ENCODE data around the gene SAFB.

SAFB gene

DNA sequence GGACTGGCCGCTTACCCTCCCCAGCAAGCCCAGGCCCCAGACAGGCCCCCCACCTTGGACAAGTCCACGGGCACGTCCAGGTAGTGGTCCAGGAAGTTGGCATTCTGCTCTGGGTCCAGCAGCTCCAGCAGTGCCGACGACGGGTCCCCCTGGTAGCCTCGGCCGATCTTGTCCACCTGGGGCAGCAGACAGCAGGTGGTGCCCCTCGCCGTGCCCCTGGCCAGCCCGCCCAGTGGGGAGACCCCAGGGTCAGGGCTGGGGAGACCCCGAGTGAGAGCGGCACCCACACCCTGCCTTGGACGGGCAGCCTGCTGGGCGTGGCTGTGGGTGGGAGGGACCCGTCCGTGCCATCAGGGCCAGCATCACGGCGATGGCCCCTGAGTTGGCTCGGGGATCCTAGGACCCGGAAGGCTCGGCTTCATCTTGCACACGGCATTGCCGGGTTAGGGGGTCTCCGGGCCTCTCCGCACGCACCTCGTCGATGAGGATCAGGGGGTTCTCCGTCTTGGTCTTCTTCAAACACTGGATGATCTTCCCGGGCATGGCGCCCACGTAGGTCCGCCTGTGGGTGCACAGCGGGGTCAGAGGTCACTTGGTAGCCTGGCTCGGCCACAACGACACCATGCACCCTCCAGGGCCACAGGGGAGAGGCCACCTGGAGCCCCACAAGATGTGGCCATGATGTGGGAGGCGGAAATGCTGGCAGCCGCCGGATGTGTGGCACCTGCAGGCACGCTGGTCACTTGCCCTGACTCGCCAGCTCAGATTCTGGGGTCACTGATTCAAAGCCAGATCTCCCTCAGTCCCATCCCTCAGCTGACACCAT, 73.5 kb downstream of the SAFB start:
- Histone ChIP-seq H3K27ac (peak overlapping the region; percentile 29; the same call in 1 of the 2 replicates), H3K36me3 (peaks cover 88% of the 10 kb centered on the region), H3K27me3 (ENCODE audit: insufficient read depth, low read depth, severe bottlenecking) (no peaks in the 10 kb centered on the region), H3K4me3 (ENCODE audit: low read depth, low read length) (no peak overlapping the region), H3K9me3 (ENCODE audit: severe bottlenecking) (no peaks in the 10 kb centered on the region)
- no peak for DNase-seq
- TF ChIP-seq, protein P1, sequence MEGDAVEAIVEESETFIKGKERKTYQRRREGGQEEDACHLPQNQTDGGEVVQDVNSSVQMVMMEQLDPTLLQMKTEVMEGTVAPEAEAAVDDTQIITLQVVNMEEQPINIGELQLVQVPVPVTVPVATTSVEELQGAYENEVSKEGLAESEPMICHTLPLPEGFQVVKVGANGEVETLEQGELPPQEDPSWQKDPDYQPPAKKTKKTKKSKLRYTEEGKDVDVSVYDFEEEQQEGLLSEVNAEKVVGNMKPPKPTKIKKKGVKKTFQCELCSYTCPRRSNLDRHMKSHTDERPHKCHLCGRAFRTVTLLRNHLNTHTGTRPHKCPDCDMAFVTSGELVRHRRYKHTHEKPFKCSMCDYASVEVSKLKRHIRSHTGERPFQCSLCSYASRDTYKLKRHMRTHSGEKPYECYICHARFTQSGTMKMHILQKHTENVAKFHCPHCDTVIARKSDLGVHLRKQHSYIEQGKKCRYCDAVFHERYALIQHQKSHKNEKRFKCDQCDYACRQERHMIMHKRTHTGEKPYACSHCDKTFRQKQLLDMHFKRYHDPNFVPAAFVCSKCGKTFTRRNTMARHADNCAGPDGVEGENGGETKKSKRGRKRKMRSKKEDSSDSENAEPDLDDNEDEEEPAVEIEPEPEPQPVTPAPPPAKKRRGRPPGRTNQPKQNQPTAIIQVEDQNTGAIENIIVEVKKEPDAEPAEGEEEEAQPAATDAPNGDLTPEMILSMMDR (IDR thresholded peaks at IDR 0.05; ENCODE audit: low read depth, low read length), result no peak

DNA sequence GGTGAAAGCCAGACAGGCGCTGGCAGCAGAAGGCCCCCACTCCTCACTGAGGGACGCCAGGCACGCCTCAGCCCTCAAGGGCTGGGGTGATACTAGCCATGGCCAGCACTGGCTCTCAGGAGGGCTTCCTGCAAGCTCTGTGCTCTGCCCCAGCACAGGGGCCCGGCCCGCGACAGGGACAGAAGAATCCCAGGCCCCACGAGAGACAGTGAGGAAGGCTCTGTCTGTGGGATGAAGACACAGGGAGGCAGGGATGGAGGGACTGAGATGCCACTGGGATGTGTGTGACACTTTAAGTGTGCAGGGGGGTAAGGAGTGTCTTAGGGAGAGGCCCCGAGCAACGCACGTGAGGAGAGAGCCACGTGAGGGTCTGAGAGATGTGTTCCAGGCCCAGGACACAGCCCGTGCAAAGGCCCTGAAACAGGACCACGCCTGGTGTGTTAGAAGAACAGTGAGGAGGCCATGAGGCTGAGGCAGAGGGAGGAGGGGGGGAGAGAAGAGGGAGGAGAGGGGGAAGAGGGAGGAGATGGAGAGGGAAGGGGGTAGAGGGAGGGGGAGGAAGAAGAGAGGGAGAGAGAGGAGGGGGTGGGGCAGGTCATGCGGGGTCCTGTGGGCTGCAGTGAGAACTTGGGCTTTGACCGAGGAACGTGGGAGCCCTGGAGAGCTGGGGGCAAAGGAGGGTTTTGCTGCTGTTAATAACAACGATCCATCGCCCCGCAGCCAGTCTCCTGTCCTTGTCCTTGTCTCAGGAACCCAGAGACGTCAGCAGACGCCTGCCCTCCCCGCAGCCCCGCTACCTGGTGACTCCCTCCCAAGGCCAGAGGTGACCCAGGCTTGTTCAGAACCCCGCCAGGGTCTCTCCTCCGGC, 74.4 kb downstream of the SAFB start:
- Histone ChIP-seq H3K4me3 (ENCODE audit: low read depth, low read length) (no peak overlapping the region), H3K36me3 (peaks cover 80% of the 10 kb centered on the region), H3K9me3 (ENCODE audit: severe bottlenecking) (no peaks in the 10 kb centered on the region), H3K27me3 (ENCODE audit: insufficient read depth, low read depth, severe bottlenecking) (no peaks in the 10 kb centered on the region), H3K27ac (peak overlapping the region; percentile 22; the same call in 1 of the 2 replicates)
- TF ChIP-seq, protein P1 (IDR thresholded peaks at IDR 0.05; ENCODE audit: low read depth, low read length), result no peak
- no peak for DNase-seq

DNA sequence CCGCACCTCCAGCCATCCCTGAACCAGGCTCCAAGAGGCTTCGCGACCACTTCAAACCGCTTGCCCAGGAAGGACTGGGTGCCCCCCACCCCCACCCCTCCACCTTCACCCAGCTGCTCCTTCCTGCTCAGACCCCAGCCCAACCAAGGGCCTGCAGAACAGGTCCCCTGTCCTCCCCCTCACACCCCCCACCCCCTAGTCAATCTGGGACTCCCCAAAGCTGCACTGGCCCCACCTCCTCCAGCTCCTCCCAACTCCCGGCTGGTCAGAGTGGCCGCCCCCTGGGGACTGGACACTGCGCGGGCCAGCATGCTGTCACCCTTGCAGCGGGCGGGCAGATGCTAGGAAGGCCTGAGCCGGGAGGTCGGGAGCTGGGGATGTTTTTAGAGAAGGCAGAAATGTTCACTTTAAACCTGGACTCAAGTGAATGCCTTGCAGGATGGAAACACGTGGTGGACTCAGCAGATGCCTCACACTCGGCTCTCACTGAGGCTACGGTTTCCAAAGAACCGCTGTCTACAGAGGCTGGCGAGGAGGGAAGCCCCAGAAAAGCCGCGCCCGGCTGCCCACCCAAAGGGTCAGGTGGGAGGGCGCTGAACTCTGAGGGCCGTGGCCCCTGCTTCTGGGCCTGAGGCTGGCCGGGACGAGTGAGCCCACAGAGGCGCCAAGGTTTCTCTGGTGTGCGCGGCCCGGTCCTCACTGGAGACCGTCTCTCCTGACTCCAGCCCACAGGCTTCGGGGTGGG, 75.2 kb downstream of the SAFB start:
- H3K4me3 ChIP-seq (ENCODE audit: low read depth, low read length), result no peak overlapping the region
- no peak overlapping the region for H3K27ac ChIP-seq
- H3K36me3 ChIP-seq, result peaks cover 72% of the 10 kb centered on the region

DNA sequence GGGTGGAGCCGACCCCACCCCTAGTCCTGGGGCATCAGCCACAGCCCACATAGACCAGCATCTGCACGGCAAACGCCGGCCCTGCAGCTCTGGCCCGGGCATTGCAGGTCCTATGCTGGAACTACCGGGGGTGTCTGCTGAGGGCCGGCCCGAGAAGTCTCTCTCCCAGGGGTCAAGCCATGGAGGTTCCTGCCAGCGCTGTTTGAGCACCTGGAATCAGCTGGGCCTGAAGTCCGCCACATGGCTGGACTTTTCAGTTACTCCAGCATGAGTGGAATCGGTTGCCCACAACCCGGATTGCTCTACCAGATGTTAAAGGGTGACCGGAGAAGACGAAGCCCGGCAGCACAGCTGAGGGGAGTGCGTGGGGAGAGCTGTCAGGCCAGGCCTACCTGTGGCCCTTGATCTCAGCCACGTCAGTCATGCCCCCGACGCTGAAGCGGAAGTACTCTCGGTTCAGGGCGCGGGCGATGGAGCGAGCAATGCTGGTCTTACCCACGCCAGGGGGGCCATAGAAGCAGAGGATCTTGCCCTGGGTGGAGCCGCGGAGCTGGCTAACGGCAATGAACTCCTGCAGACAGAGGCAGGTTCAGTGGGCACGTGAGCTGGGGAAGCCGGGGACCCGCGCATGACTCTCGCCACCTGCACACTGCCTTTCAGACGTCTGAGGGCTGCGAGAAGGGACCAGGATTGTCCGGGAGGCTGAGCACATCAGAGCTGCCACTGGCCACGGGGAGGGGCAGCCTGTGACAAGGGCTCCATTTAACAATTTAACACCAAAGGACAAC, 75.9 kb downstream of the SAFB start:
- H3K36me3 ChIP-seq, result peaks cover 72% of the 10 kb centered on the region

More for the DNA sequence above, 75.2 kb downstream of the SAFB start:
- Histone ChIP-seq H3K27me3 (ENCODE audit: insufficient read depth, low read depth, severe bottlenecking) (no peaks in the 10 kb centered on the region), H3K9me3 (ENCODE audit: severe bottlenecking) (no peaks in the 10 kb centered on the region)
- TF ChIP-seq, protein P1 (IDR thresholded peaks at IDR 0.05; ENCODE audit: low read depth, low read length), result no peak
- DNase-seq, result no peak

More for the DNA sequence above, 75.9 kb downstream of the SAFB start:
- H3K27ac ChIP-seq, result no peak overlapping the region
- H3K4me3 ChIP-seq (ENCODE audit: low read depth, low read length), result no peak overlapping the region
- DNase-seq, result no peak
- H3K9me3 ChIP-seq (ENCODE audit: severe bottlenecking), result no peaks in the 10 kb centered on the region
- H3K27me3 ChIP-seq (ENCODE audit: insufficient read depth, low read depth, severe bottlenecking), result no peaks in the 10 kb centered on the region
- TF ChIP-seq, protein P1 (IDR thresholded peaks at IDR 0.05; ENCODE audit: low read depth, low read length), result no peak
